Stimulated activated CD8-positive, alpha-beta memory T cell treated with anti-CD3 and anti-CD28 coated beads, Interleukin-15, amount 100 ng/mL, for 1 hour (primary cell): ENCODE data around the gene SLC38A3.
A peak's percentile ranks its signal among the peaks of the same experiment; 100 is the strongest.
"Not testable (repeated sequence)": the region's sequence is repeated elsewhere in the genome, so short reads cannot be mapped to it uniquely, and the experiment has no call there.

ENCODE experiments used
- DNase-seq: peaks from one replicate; pipeline ENCODE4 v3.0.0-alpha.2; 2020; ENCODE audit warnings: low read depth

Gene SLC38A3

DNA sequence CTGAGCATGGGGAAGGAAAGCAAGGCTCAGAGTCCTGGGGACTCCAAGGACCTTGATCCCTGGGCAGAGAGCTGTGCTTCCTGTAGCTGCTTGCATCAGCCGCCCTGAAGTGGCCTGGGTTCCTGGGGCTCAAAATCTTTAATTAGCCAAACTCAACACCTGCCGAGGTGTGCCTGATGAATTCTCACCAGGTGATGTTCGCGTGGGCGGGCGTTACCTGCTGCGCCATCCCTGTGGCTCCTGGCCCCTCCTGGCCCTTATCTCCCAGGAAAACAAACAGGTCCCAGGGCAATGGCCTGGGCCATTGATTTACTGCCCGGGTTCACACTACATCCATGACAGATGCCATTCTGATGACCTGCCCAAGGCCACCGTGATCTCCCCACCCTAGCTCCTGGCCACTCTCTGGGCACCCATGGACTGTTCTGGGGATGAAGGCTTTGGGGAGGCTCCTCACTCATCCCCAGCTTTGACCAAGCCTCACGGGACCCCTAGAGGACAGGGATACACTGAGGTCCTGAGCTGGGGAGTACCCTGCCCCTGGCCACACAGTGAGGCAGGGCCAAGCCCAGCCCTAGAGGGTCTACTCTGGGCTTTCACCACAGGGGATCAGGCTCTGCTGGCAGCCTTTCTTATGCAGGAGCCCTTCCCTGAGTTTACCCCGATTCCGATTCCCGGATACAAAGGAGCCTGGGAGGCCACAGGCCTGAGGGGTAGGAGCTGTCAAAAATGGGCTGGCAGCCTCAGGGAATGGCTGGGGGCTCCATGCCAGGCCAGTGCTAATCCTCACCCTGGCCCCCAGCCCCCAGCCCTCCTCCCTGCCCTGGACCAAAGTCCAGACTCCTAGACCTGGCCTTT lies 5.7 kb downstream of the SLC38A3 start:
- no peak for DNase-seq

DNA sequence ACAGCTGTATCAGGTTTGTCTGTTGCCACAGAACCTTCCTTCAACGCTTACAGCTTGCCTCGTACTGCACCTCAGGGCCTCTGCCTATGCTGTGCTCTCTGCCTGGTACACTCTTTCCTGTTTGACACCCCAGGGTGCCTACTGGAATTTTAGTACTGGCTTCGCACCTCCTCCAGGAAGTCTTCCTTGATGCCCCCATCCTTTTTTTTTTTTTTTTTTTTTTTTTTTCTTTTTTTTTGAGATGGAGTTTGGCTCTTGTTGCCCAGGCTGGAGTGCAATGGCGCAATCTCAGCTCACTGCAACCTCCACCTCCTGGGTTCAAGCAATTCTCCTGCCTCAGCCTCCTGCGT lies 6.3 kb downstream of the SLC38A3 start:
- not testable (repeated sequence) for DNase-seq

GRCh38 chr3:50211930-50212329 lies 6.9 kb downstream of the SLC38A3 start:
- DNase-seq: no peak

DNA sequence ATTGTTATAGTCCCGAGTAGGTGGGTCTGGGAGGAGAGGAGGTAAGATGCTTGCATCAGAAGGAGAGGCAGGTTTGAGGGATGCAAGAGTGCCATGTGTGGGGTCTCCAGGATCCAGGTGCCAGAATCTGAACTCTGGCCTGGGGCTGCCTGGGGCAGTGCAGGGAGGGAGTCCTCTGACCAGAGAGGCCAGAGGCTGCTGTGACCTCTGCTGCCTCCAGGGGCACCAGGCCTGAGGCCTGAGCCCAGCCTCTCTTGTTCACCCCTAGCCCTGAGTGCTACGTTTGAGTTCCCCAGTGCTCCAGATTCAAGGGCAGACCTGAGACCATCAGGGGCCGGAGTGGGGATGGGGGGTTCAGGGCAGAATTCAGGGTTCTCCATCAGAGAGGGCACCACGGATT lies 7.4 kb downstream of the SLC38A3 start:
- no peak for DNase-seq

GRCh38 chr3:50212971-50213370 lies 7.9 kb downstream of the SLC38A3 start:
- no peak for DNase-seq

DNA sequence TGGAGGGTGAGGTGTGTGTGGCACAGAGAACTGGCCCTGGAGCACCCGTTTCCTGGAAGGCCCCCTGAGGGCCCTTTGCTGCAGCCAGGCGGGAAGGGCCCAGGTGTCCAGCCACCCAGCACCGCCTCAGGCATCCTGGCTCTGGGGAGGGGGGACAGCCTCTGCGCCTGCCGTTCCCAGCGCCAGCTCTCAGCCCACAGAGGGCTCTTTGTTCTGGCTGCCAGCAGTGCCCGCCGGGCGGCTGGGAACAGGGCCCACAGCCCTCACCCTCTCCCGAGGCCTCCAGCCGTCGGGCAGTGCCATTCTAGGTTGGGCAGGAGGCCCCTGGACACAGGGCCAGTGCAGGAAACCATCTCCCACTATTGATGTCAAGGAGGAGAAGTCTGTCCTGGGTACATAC lies 8.3 kb downstream of the SLC38A3 start:
- DNase-seq: no peak

DNA sequence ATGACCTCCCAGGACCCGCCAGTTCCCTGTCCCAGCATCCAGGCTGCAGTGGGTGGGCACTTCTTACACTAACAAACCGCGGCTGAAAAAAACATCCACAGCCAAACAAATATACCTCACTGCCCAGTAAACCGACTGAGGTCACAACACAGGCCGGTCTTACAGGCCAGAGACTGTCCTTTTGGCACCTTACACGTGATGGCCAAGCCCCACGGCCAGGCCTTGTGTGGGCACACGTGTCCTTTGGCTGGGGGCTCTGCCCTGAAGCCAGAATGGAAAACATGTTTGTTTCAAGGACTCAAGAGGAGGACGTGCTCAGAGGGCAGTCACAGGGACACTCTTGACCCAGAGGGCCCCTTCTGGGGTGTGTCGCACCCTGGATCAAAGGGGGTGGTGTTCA lies 9.8 kb downstream of the SLC38A3 start:
- DNase-seq: no peak

GRCh38 chr3:50215529-50215928 lies 10.5 kb downstream of the SLC38A3 start:
- no peak for DNase-seq

DNA sequence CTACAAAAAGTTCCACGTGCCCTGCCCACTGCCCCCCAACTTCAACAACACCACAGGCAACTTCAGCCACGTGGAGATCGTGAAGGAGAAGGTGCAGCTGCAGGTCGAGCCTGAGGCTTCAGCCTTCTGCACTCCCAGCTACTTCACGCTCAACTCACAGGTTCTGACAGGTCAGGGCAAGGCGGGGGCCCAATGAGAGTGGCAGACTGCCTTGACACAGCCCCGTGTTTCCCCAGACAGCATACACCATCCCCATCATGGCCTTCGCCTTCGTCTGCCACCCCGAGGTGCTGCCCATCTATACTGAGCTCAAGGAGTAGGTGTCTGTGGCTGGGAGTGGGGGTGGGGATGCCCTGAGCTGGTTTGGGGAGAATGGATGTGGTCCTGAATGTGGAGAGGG lies 12.6 kb downstream of the SLC38A3 start:
- no peak for DNase-seq

GRCh38 chr3:50218448-50218847 lies 13.4 kb downstream of the SLC38A3 start:
- DNase-seq: no peak

DNA sequence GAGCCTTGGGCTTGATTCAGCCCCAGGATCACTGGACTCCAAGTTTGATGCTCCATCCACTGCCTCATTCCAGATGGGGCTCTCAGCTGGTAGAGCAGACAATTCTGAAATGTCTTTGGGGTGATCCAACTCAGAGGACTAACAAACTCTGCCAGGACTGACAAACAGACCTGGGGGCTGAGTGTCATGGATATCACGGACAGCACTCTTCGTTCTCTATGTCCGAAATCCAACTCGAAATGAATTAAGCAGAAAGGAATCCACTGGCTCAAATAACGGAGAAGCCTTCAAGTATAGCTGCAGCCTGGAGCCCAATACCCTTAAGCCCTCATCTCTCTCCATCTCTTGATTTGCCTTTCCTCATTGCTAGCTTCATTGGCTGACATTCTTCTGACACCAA lies 14.2 kb downstream of the SLC38A3 start:
- no peak for DNase-seq

- DNase-seq: no peak
Observed at GRCh38 chr3:50220109-50220508, 15.0 kb downstream of the SLC38A3 start.

GRCh38 chr3:50221051-50221410 lies 16.0 kb downstream of the SLC38A3 start:
- no peak for DNase-seq

GRCh38 chr3:50221411-50222168 lies 16.5 kb downstream of the SLC38A3 start:
- no peak for DNase-seq

DNA sequence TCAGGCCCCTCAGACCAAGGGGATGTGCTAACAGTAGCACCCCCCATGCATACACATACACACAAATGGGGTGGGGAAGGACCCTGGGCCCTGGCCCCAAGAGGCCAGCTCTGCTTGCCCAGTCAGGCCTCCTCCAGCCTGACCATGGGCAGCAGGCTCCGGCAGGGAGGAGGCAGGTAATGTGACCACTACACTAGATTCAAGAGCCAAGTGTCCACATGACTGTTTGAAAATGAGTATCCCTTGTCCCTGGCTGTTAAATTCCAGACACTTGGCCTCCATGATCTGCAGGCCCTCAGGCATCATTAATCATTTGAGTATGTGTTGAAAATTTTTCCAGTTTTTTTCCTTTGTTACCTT lies 17.1 kb downstream of the SLC38A3 start:
- DNase-seq: no peak

DNA sequence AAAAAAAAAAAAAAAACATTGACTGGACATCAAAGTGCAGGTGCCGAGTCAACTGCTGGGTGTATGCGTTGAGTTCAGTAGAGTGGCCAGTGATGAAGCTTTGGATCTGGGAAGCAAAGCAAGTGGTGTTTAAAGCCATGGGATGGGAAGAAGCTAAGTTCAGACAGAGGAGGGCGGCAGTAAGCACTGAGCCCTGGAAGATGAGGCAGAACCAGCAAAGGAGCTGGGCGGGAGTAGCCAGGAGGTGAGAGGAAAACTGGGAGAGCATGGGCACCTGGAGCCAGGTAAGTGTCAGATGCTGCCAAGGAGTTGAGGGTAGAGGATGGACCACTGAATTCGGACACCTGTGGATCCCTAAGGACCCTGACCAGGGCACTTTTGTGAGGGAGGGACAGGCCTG lies 19.6 kb downstream of the SLC38A3 start:
- DNase-seq: no peak

DNA sequence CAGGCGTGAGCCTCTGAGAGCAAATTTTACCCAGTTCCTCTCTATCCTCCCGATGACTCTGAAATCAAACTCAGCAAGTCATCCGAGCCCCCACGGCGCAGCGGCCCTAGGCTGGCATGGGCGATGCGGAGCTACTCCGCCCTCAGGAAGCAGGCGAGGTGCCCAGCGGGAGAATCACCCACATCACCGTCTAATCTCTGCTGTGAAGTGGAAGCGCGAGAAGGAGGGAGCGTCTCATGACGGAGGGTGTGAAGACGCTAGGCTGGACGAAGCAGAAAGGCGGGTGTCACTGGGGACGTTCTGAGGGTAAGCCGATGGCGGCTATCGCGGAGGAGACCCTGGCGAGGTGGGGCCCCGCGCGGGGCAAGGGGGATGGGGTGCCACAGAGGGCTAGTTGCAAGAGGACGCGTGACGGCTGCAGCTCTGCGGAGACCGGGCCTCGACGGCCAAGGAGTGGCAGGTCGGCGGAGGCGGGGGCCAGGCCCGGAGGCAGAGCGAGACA lies 21.9 kb downstream of the SLC38A3 start:
- DNase-seq: no peak

GRCh38 chr3:50227390-50228183 lies 22.5 kb downstream of the SLC38A3 start:
- DNase-seq: peak; percentile 79

DNA sequence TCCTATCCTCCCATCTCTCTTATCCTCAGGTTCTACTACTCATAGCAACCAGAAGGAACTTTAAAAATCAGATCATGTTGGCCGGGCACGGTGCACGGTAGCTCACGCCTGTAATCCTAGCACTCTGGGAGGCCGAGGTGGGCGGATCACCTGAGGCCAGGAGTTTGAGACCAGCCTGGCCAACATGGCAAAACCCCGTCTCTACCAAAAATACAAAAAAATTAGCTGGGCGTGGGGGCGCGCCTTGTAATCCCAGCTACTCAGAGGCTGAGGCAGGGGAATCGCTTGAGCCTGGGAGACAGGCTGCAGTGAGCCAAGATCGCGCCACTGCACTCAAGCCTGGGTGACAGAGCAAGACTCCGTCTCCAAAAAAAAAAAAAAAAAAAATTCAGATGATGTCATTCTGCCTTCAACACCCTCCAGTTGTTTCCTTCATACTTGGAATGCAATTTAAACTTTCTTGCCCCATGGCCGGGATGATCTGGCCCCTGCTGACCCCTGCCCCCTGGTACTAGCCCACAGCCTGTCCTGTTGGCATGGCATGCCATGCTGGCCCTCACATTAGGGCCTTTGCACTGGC lies 23.2 kb downstream of the SLC38A3 start:
- DNase-seq: not testable (repeated sequence)

- no peak for DNase-seq
Observed at GRCh38 chr3:50229490-50229889, 24.4 kb downstream of the SLC38A3 start.

GRCh38 chr3:50230104-50230793 lies 25.2 kb downstream of the SLC38A3 start:
- DNase-seq: no peak

- DNase-seq: no peak
Observed at GRCh38 chr3:50230794-50231125, 25.7 kb downstream of the SLC38A3 start.
